K562 (cell line): Measurements from ENCODE around the gene ACE. TPM values are rescaled to one million over a fixed set of nuclear protein-coding genes. Genes with fewer than 3 reads are reported as not detected.

Source experiments
- HDAC1 ChIP-seq, 2 experiments: fragments of 450-650 bp; IDR thresholded peaks; 2 replicates each; pipeline ENCODE4 v1.6.1; 2016 to 2017; ENCODE audit warnings: inconsistent platforms in 1 of 2, mild to moderate bottlenecking in 1 of 2, moderate library complexity in 1 of 2
- HSF4 ChIP-seq: fragments of 250-450 bp; sonication (Bioruptor Pico); IDR thresholded peaks from 2 replicates; pipeline ENCODE4 v2.1.2; 2022; ENCODE audit warnings: mild to moderate bottlenecking, moderate library complexity, borderline replicate concordance
- NCOA4 ChIP-seq: fragments of 450-650 bp; IDR thresholded peaks from 2 replicates; pipeline ENCODE4 v1.6.1; 2018; ENCODE audit warnings: mild to moderate bottlenecking; ENCODE audit not compliant: partially characterized antibody
- ZBTB7A ChIP-seq: IDR thresholded peaks from 2 replicates; pipeline ENCODE4 v1.6.1; 2011; ENCODE audit warnings: low read depth, mild to moderate bottlenecking, low read length, moderate library complexity, borderline replicate concordance; ENCODE audit not compliant: control insufficient read depth
- ZFP91 ChIP-seq: sonication (generic); formaldehyde crosslinking; IDR thresholded peaks from 2 replicates; pipeline ENCODE4 v1.8.0; 2022; ENCODE audit warnings: mild to moderate bottlenecking, missing genetic modification reagents
- ZNF592 ChIP-seq: fragments of 450-650 bp; IDR thresholded peaks from 2 replicates; pipeline ENCODE4 v1.6.1; 2017; ENCODE audit warnings: antibody characterized with exemption, mild to moderate bottlenecking
- ZNF740 ChIP-seq, 3 experiments: fragments of 200-800 bp in 1 of 3; sonication (Bioruptor generic) in 1 of 3; sonication (generic) in 1 of 3; formaldehyde crosslinking in 1 of 3; IDR thresholded peaks; 2 replicates each; pipeline versions ENCODE4 v1.6.1 to v1.8.0; 2016 to 2022; ENCODE audit warnings: mild to moderate bottlenecking in 2 of 3, missing compliant biosample characterization in 2 of 3, missing genetic modification characterization in 2 of 3, missing genetic modification reagents in 1 of 3
- polyA plus RNA-seq, 8 experiments: library from polyadenylated mRNA; depleted of rRNA in 4 of 8; stranded (reverse) in 5 of 8; unstranded in 3 of 8; fragments of >200 nt; fragmentation: Nextera tagmentation in 2 of 8; fragmentation: Illumina TruSeq in 1 of 8; extraction: Ambion mirVana in 2 of 8; extraction: Trizol in 1 of 8; gene quantifications; 2 replicates each; pipeline versions ENCODE4 v1.2.1 to v1.2.3, GENCODE V29; 2011 to 2014; ENCODE audit warnings: inconsistent platforms in 1 of 8, missing spikeins in 1 of 8
- total RNA-seq, 7 experiments: library from RNA; depleted of rRNA in 6 of 7; stranded (reverse); fragments of >200 nt in 6 of 7; fragmentation: Illumina TruSeq in 2 of 7; extraction: Trizol in 2 of 7; gene quantifications; 2 replicates each; pipeline versions ENCODE4 v1.2.1 to v1.2.3, GENCODE V29; 2011 to 2021; ENCODE audit warnings: low replicate concordance in 1 of 7
- TF ChIP-seq, protein P1 (sequence below): fragments of 250-450 bp; sonication (Bioruptor Pico); IDR thresholded peaks from 2 replicates; pipeline ENCODE4 v1.5.0; 2021; ENCODE audit warnings: mild to moderate bottlenecking, moderate library complexity
- TF ChIP-seq, protein P2 (sequence below): fragments of 250-450 bp; sonication (Bioruptor Pico); IDR thresholded peaks from 2 replicates; pipeline ENCODE4 v1.5.0; 2020; ENCODE audit warnings: mild to moderate bottlenecking, borderline replicate concordance
- TF ChIP-seq, protein P3 (sequence below), 2 experiments: fragments of 450-650 bp in 1 of 2; sonication (generic) in 1 of 2; formaldehyde crosslinking; conservative IDR thresholded peaks; 2 replicates each; pipeline versions ENCODE4 v1.4.0 to v1.8.1; 2020 to 2022; ENCODE audit warnings: mild to moderate bottlenecking in 1 of 2, missing genetic modification reagents in 1 of 2

The ACE gene
- total and polyA plus RNA-seq, 9 of the 15 experiments (the other 6 are each of a cell fraction or from before 2014, with no cell fraction given): 0.07 to 2.5 (median 0.47) TPM; not detected in 1

GRCh38 chr17:63447471-63448009, 29.3 kb upstream of the ACE start (continued):
- TF ChIP-seq ZNF592 (peak; percentile 51; the same call in 1 of the 2 replicates), HSF4 (no peak), ZFP91 (CRISPR knock-in tag) (no peak), NCOA4 (no peak), ZBTB7A (no peak; the same call in 1 of the 2 replicates), HDAC1 (IDR thresholded peaks at IDR 0.05) (0 out of 4 replicates have a peak, but pooled peaks of 1 of the 2 experiments have one; percentile 6), ZNF740 (CRISPR knock-in tag; IDR thresholded peaks at IDR 0.05) (0 out of 2 replicates have a peak, but pooled peaks have one; percentile 19), ZNF740 (tag; IDR thresholded peaks at IDR 0.05) (no peak)
- TF ChIP-seq, protein P1, sequence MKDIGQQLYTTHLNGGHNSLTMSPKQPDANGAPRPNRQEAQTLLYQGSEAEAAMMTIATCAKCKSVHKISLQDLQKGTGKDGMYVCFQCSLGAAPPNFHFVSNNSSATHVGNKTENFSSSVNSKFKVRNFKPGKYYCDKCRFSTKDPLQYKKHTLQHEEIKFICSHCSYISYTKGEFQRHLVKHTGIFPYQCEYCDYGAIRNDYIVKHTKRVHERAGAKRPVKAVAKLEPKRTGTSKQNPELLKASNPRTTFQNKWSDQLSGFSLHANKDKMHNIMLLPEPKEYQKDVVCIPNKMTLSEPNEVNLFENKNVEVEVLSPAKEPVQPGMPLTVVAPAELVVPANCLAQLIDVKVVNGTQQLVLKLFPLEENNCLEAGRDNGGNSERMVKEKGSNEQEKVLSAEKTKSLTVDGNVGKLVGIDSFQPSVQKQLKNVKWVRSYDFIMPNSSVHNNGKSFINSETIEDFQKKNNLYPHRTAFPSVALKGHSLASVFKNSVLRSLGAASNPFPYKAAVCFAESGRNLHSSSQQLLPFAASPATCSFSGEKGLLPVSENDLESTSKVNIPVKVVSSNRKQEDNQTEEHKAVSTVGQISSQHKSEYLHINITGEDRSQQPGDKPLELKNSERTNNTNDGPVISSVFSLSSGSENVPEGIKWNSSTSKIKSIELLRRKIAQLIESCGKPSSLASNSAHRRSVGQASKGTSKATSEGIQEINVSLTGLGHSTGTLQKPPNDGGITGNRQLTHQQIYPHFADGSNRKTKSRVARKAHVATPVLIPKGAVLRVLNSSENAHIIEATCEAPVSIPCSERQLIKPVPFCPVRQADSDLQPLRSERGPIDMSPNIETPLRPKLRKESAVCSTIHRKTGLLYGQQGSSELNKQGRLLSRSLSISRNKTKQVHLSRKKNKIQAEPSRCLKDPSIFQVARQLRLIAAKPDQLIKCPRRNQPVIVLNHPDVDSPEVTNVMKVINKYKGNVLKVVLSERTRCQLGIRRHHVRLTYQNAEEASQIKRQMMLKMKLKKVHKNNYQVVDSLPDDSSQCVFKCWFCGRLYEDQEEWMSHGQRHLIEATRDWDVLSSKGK (CRISPR knock-in tag): no peak
- TF ChIP-seq, protein P2, sequence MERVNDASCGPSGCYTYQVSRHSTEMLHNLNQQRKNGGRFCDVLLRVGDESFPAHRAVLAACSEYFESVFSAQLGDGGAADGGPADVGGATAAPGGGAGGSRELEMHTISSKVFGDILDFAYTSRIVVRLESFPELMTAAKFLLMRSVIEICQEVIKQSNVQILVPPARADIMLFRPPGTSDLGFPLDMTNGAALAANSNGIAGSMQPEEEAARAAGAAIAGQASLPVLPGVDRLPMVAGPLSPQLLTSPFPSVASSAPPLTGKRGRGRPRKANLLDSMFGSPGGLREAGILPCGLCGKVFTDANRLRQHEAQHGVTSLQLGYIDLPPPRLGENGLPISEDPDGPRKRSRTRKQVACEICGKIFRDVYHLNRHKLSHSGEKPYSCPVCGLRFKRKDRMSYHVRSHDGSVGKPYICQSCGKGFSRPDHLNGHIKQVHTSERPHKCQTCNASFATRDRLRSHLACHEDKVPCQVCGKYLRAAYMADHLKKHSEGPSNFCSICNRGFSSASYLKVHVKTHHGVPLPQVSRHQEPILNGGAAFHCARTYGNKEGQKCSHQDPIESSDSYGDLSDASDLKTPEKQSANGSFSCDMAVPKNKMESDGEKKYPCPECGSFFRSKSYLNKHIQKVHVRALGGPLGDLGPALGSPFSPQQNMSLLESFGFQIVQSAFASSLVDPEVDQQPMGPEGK (CRISPR knock-in tag): no peak
- TF ChIP-seq, protein P3, sequence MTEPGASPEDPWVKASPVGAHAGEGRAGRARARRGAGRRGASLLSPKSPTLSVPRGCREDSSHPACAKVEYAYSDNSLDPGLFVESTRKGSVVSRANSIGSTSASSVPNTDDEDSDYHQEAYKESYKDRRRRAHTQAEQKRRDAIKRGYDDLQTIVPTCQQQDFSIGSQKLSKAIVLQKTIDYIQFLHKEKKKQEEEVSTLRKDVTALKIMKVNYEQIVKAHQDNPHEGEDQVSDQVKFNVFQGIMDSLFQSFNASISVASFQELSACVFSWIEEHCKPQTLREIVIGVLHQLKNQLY (CRISPR knock-in tag; conservative IDR thresholded peaks at IDR 0.05): no peak
